CD4-positive, CD25-positive, alpha-beta regulatory T cell (primary cell): ENCODE results near the gene FGF12. TPM values are rescaled to one million over a fixed set of nuclear protein-coding genes. Genes with fewer than 3 reads are reported as not detected.
A peak's percentile ranks its signal among the peaks of the same experiment; 100 is the strongest.
"Not testable (repeated sequence)": the region's sequence is repeated elsewhere in the genome, so short reads cannot be mapped to it uniquely, and the experiment has no call there.

Experiments
- ATAC-seq, 2 donors: fragments of 150-1000 bp; cut with Tn5 transposase; one replicate each; pipeline ENCODE4 v1.10.0; 2021; ENCODE audit warnings: low read depth in 2 of 2, moderate number of reproducible peaks in 2 of 2, moderate library complexity in 1 of 2
- DNase-seq, 3 donors: peaks; one replicate each; pipeline versions ENCODE4 v3.0.0 to v3.0.0-alpha.2; 2012 to 2022; ENCODE audit warnings: mixed read lengths in 1 of 3
- H3K27ac ChIP-seq: one replicate; pipeline ENCODE4 v1.7.0; 2013; ENCODE audit warnings: mild to moderate bottlenecking, low read length; ENCODE audit not compliant: insufficient read depth, poor library complexity, severe bottlenecking
- H3K27me3 ChIP-seq: one replicate; pipeline ENCODE4 v1.7.0; 2013; ENCODE audit warnings: low read length; ENCODE audit not compliant: control insufficient read depth, insufficient read depth
- H3K36me3 ChIP-seq: one replicate; pipeline ENCODE4 v1.7.0; 2013; ENCODE audit warnings: mild to moderate bottlenecking, low read length, moderate library complexity; ENCODE audit not compliant: control insufficient read depth, insufficient read depth
- H3K4me1 ChIP-seq: 2 replicates; pipeline ENCODE4 v1.7.0; 2013; ENCODE audit warnings: mild to moderate bottlenecking, low read length; ENCODE audit not compliant: insufficient read depth, control insufficient read depth, poor library complexity, severe bottlenecking
- H3K4me3 ChIP-seq: one replicate; pipeline ENCODE4 v1.7.0; 2013; ENCODE audit warnings: low read depth, mild to moderate bottlenecking, low read length, moderate library complexity
- H3K9me3 ChIP-seq, 2 experiments: 1 replicate in 1 of 2; 2 replicates in 1 of 2; pipeline ENCODE4 v1.7.0; 2013; ENCODE audit warnings: low read length in 2 of 2, mild to moderate bottlenecking in 1 of 2, moderate library complexity in 1 of 2; ENCODE audit not compliant: control insufficient read depth in 2 of 2
- H3K27ac Mint-ChIP-seq, 3 donors: one replicate each; pipeline ENCODE4 v1.8.0; 2020 to 2022; ENCODE audit warnings: mild to moderate bottlenecking in 3 of 3, mixed read lengths in 3 of 3, moderate library complexity in 2 of 3
- H3K27me3 Mint-ChIP-seq: one replicate; pipeline ENCODE4 v1.8.0; 2022; ENCODE audit warnings: mild to moderate bottlenecking, mixed read lengths
- H3K36me3 Mint-ChIP-seq: one replicate; pipeline ENCODE4 v1.8.0; 2020; ENCODE audit warnings: mixed read lengths
- H3K4me1 Mint-ChIP-seq, 4 donors: one replicate each; pipeline ENCODE4 v1.8.0; 2020 to 2022; ENCODE audit warnings: mixed read lengths in 4 of 4, mild to moderate bottlenecking in 1 of 4
- H3K4me3 Mint-ChIP-seq, 4 donors: one replicate each; pipeline ENCODE4 v1.8.0; 2020 to 2022; ENCODE audit warnings: mild to moderate bottlenecking in 4 of 4, mixed read lengths in 4 of 4, moderate library complexity in 3 of 4
- H3K9me3 Mint-ChIP-seq, 7 donors: one replicate each; pipeline ENCODE4 v1.8.0; 2020 to 2022; ENCODE audit warnings: mixed read lengths in 7 of 7, mild to moderate bottlenecking in 3 of 7, moderate library complexity in 2 of 7
- polyA plus RNA-seq, 4 donors: library from polyadenylated mRNA; unstranded; fragments of 300-500 nt; fragmentation: Illumina TruSeq; gene quantifications; one replicate each; pipeline ENCODE4 v1.2.3, GENCODE V29; 2021
- total RNA-seq: library from RNA; stranded (reverse); gene quantifications from one replicate; pipeline ENCODE4 v1.2.3, GENCODE V29; 2022

FGF12 gene
- total and polyA plus RNA-seq, 5 donors from 2014 or later = not detected

GRCh38 chr3:192576704-192577103 is 150.6 kb downstream of the FGF12 start:
- H3K9me3 Mint-ChIP-seq, H3K4me1 Mint-ChIP-seq, H3K27ac ChIP-seq: not testable (repeated sequence)

GRCh38 chr3:192575879-192576506 is 151.3 kb downstream of the FGF12 start:
- ATAC-seq = no peak
- H3K4me1 Mint-ChIP-seq = peaks cover 0 to 6% (median 2%) of the 10 kb centered on the region in 4 donors
- DNase-seq = no peak
- no peaks in the 10 kb centered on the region for H3K27me3 Mint-ChIP-seq
- no peak overlapping the region for H3K4me3 Mint-ChIP-seq
- peaks cover 0 to 8% (median 1%) of the 10 kb centered on the region in 7 donors for H3K9me3 Mint-ChIP-seq
- no peaks in the 10 kb centered on the region for H3K9me3 ChIP-seq
- H3K4me3 ChIP-seq = no peak overlapping the region
- H3K36me3 ChIP-seq = no peaks in the 10 kb centered on the region
- no peak overlapping the region for H3K27ac Mint-ChIP-seq
- H3K4me1 ChIP-seq = no peaks in the 10 kb centered on the region
- H3K27me3 ChIP-seq = no peaks in the 10 kb centered on the region
- no peaks in the 10 kb centered on the region for H3K36me3 Mint-ChIP-seq
- no peak overlapping the region for H3K27ac ChIP-seq

More at GRCh38 chr3:192576704-192577103, 150.6 kb downstream of the FGF12 start:
- not testable (repeated sequence) for H3K4me3 Mint-ChIP-seq, ATAC-seq, H3K27ac Mint-ChIP-seq, H3K36me3 Mint-ChIP-seq, H3K4me3 ChIP-seq, H3K36me3 ChIP-seq, H3K9me3 ChIP-seq, H3K27me3 Mint-ChIP-seq, DNase-seq, H3K27me3 ChIP-seq, H3K4me1 ChIP-seq

- no peak for DNase-seq
- no peaks in the 10 kb centered on the region for H3K36me3 ChIP-seq
- no peak for ATAC-seq
- peaks cover 0 to 6% (median 3%) of the 10 kb centered on the region in 4 donors for H3K4me1 Mint-ChIP-seq
- H3K27me3 ChIP-seq = no peaks in the 10 kb centered on the region
- peaks cover 0 to 8% (median 1%) of the 10 kb centered on the region in 7 donors for H3K9me3 Mint-ChIP-seq
- no peaks in the 10 kb centered on the region for H3K27me3 Mint-ChIP-seq
- H3K4me1 ChIP-seq = no peaks in the 10 kb centered on the region
- H3K4me3 ChIP-seq = no peak overlapping the region
- no peak overlapping the region for H3K4me3 Mint-ChIP-seq
- no peaks in the 10 kb centered on the region for H3K36me3 Mint-ChIP-seq
- H3K27ac Mint-ChIP-seq = no peak overlapping the region
- H3K27ac ChIP-seq = no peak overlapping the region
- no peaks in the 10 kb centered on the region for H3K9me3 ChIP-seq
These were observed 154.1 kb downstream of the FGF12 start for GRCh38 chr3:192573240-192573639.

- H3K27me3 Mint-ChIP-seq = peaks cover 2% of the 10 kb centered on the region
- H3K4me3 Mint-ChIP-seq = peak overlapping the region in 2 of 4 donors; percentile 32 to 45
- H3K9me3 Mint-ChIP-seq = peaks cover 0 to 1% (median 0%) of the 10 kb centered on the region in 7 donors
- H3K4me1 Mint-ChIP-seq = peaks cover 0 to 6% (median 4%) of the 10 kb centered on the region in 4 donors
- DNase-seq = peak in 1 of 3 donors; percentile 1
- Histone ChIP-seq H3K27me3 (no peaks in the 10 kb centered on the region), H3K36me3 (no peaks in the 10 kb centered on the region), H3K4me1 (no peaks in the 10 kb centered on the region), H3K9me3 (no peaks in the 10 kb centered on the region), H3K27ac (no peak overlapping the region), H3K4me3 (no peak overlapping the region)
- no peak overlapping the region for H3K27ac Mint-ChIP-seq
- no peaks in the 10 kb centered on the region for H3K36me3 Mint-ChIP-seq
- ATAC-seq = no peak
These were observed 156.2 kb downstream of the FGF12 start for GRCh38 chr3:192570821-192571791.

- no peak overlapping the region for H3K27ac ChIP-seq
- H3K27me3 Mint-ChIP-seq = peaks cover 4% of the 10 kb centered on the region
- no peaks in the 10 kb centered on the region for H3K36me3 Mint-ChIP-seq
- no peak for DNase-seq
- H3K27me3 ChIP-seq = no peaks in the 10 kb centered on the region
- ATAC-seq = no peak
- no peak overlapping the region for H3K4me3 Mint-ChIP-seq
- H3K36me3 ChIP-seq = no peaks in the 10 kb centered on the region
- H3K9me3 ChIP-seq = no peaks in the 10 kb centered on the region
- no peak overlapping the region for H3K4me3 ChIP-seq
- H3K27ac Mint-ChIP-seq = no peak overlapping the region
- peaks cover 0 to 1% (median 0%) of the 10 kb centered on the region in 7 donors for H3K9me3 Mint-ChIP-seq
- no peaks in the 10 kb centered on the region for H3K4me1 ChIP-seq
- peaks cover 0 to 6% (median 4%) of the 10 kb centered on the region in 4 donors for H3K4me1 Mint-ChIP-seq
These were observed 157.0 kb downstream of the FGF12 start for GRCh38 chr3:192570315-192570714.

GRCh38 chr3:192566706-192567290 is 160.5 kb downstream of the FGF12 start:
- Histone ChIP-seq H3K4me3 (no peak overlapping the region), H3K9me3 (no peaks in the 10 kb centered on the region), H3K27me3 (no peaks in the 10 kb centered on the region), H3K4me1 (no peaks in the 10 kb centered on the region), H3K27ac (no peak overlapping the region), H3K36me3 (no peaks in the 10 kb centered on the region)
- peak; percentile 17 to 75 (median 38) for DNase-seq
- peaks cover 0 to 1% (median 0%) of the 10 kb centered on the region in 7 donors for H3K9me3 Mint-ChIP-seq
- H3K27me3 Mint-ChIP-seq = peaks cover 4% of the 10 kb centered on the region
- no peak for ATAC-seq
- H3K27ac Mint-ChIP-seq = no peak overlapping the region
- H3K4me3 Mint-ChIP-seq = no peak overlapping the region
- no peaks in the 10 kb centered on the region for H3K36me3 Mint-ChIP-seq
- peaks cover 0 to 6% (median 4%) of the 10 kb centered on the region in 4 donors for H3K4me1 Mint-ChIP-seq

GRCh38 chr3:192564611-192565010 is 162.7 kb downstream of the FGF12 start:
- H3K27ac Mint-ChIP-seq = no peak overlapping the region

More at GRCh38 chr3:192564611-192565010, 162.7 kb downstream of the FGF12 start:
- H3K9me3 ChIP-seq = no peaks in the 10 kb centered on the region
- H3K4me1 Mint-ChIP-seq = peaks cover 0 to 2% (median 0%) of the 10 kb centered on the region in 4 donors
- H3K4me1 ChIP-seq = no peaks in the 10 kb centered on the region
- no peaks in the 10 kb centered on the region for H3K36me3 Mint-ChIP-seq
- no peak overlapping the region for H3K27ac ChIP-seq
- no peaks in the 10 kb centered on the region for H3K27me3 ChIP-seq
- no peak overlapping the region for H3K4me3 Mint-ChIP-seq
- DNase-seq (no peak), ATAC-seq (no peak)
- peaks cover 4% of the 10 kb centered on the region for H3K27me3 Mint-ChIP-seq
- H3K36me3 ChIP-seq = no peaks in the 10 kb centered on the region
- H3K9me3 Mint-ChIP-seq = peaks cover 0 to 1% (median 0%) of the 10 kb centered on the region in 7 donors
- H3K4me3 ChIP-seq = no peak overlapping the region
